Measurements from ENCODE around the gene BOD1L1.

Gene BOD1L1

DNA sequence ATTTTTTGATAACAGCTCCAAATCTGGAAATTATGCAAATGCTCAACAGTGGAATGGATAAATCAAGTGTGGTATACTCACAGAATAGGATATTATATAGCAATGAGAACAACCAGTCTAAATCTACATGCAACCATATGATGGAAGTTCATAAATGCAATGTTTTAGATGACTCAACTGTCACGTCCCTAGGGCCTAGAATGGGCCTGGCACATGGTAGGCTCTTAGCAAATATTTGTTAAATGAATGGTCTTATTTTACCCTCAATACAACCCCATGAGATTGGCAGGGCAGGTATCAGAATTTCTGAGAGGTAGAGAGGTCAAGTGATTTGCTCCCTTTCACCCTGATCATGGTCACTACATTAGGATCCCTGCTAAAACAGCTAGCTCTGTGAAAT is 68.6 kb downstream of the BOD1L1 start:
- no peak for DNase-seq (ENCODE audit: extremely low spot score)
- TF ChIP-seq, protein P1, sequence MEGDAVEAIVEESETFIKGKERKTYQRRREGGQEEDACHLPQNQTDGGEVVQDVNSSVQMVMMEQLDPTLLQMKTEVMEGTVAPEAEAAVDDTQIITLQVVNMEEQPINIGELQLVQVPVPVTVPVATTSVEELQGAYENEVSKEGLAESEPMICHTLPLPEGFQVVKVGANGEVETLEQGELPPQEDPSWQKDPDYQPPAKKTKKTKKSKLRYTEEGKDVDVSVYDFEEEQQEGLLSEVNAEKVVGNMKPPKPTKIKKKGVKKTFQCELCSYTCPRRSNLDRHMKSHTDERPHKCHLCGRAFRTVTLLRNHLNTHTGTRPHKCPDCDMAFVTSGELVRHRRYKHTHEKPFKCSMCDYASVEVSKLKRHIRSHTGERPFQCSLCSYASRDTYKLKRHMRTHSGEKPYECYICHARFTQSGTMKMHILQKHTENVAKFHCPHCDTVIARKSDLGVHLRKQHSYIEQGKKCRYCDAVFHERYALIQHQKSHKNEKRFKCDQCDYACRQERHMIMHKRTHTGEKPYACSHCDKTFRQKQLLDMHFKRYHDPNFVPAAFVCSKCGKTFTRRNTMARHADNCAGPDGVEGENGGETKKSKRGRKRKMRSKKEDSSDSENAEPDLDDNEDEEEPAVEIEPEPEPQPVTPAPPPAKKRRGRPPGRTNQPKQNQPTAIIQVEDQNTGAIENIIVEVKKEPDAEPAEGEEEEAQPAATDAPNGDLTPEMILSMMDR (IDR thresholded peaks at IDR 0.05; ENCODE audit: control extremely low read depth, extremely low read depth, low read depth, missing control alignments): no peak
- ChIA-PET POLR2A (no interaction called here), CTCF (no interaction called here)

DNA sequence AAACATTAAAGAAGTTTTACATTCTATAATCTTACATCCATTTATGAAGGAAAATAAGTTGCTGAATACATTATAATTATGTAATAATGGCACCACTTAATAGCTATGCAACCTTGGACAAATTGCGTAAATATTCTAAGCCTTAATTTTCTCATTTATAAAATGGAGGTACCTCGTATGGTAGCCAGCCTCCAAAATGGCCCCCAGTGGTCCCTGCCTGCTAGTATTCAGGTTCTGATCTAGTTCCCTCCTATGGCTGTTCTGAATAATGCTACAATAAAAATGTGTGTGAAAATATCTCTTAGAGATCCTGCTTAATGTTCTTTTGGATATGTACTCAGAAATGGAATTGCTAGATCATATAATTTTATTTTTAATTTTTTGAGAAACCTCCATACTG is 72.2 kb downstream of the BOD1L1 start:
- CTCF ChIA-PET: no interaction called here
- TF ChIP-seq, protein P1 (IDR thresholded peaks at IDR 0.05; ENCODE audit: control extremely low read depth, extremely low read depth, low read depth, missing control alignments): no peak
- DNase-seq (ENCODE audit: extremely low spot score): no peak
- POLR2A ChIA-PET: no interaction called here

DNA sequence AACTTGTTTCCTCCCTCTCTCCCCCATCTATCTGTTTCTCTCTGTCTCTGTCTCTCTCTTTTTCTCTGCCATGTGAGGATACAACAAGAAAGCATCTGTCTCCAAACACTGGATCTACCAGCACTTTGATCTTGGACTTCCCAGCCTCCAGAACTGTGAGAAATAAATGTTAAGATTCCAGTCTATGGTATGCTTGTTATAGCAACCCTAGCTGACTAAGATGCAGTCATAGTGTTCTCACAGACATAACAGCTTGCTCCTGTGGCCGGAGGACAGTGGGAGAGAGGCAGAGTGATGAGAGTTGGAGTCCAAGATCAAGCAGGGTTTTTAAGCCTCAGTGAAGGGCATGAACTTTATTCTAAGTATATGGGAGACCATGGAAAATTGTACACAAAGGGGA is 74.4 kb downstream of the BOD1L1 start:
- CTCF ChIA-PET: interaction anchor here (1.0 to 2.2 kb wide), 6 partner anchors 9 to 823 kb away, joined by 3 to 7 read pairs (median 4); no protein-coding TSS in a partner anchor
- TF ChIP-seq, protein P1 (IDR thresholded peaks at IDR 0.05; ENCODE audit: control extremely low read depth, extremely low read depth, low read depth, missing control alignments): no peak
- no peak for DNase-seq (ENCODE audit: extremely low spot score)
- POLR2A ChIA-PET: no interaction called here

DNA sequence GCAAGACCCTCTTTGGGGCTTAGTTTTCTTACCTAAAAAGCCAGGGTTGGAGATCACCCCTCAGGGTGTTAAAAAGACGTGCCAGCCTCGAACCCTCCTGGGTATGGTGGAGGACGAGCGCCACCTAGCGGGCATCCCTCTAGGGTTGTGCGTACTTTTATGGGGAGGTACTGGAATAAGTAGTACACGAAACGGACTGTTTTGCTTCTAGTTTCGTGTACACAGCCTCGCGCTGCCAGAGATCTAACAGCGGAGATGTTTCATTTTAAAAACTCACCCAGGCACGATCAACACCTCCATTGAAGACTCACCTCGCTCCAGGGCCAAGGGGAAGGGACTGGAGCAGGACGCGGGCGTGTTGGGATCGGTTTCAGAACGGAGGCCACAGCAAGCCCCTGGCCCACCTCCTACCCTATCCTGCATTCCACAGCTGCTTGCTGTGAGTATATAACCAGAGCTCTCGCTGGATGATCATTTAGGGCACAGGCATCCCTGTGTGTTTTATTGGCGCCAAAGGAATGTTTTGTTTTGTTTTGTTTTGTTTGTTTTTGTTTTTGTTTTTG is 78.5 kb downstream of the BOD1L1 start:
- peak; percentile 86 for DNase-seq (ENCODE audit: extremely low spot score)
- POLR2A ChIA-PET: no interaction called here
- TF ChIP-seq, protein P1 (IDR thresholded peaks at IDR 0.05; ENCODE audit: control extremely low read depth, extremely low read depth, low read depth, missing control alignments): peak; percentile 84
- CTCF ChIA-PET: interaction anchor here (0.6 to 4.0 kb wide), 13 partner anchors 12 to 824 kb away, joined by 3 to 13 read pairs (median 4); no protein-coding TSS in a partner anchor

DNA sequence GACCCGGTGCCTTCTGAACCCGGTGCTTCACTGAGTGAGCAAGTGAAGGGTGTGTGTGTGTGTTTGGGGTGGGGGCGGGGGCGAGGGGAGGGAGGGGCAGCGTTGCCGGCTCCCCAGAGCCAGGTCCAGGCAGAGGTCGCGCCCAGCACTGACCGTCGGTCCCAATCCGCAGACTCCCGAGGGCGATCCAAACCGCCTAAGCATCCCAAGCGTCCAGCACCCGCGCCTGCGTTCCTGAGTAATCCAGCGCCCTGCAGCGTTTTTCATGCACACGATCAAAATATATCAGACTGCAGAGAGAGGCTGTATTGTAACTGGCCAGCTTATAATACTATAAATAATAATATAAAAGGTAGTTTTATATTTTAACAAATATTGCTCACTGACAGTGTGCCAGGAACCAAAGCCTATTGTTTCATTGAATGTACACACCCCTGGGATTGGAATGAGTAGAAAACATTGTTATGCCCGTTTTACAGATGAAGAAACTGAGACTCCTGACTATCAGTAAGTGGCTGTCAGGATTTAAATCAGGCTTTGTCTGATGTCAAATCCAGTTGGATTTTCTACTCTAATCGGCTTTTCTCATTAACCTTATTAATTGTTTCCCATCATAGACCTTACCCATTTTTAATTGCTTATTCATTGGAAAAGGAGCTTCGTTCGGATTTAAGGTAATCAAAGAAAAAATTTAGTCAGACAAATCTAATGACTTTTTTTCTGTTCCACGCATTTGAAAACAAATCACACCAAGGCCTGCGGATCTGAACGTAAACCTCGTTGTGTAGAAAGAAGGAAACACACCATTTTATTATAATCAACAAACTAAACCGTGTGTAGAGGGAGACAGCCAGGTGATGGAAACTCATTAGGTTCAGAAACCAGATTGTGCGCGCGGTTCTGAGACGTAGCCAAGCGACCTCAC is 79.2 kb downstream of the BOD1L1 start:
- POLR2A ChIA-PET: no interaction called here

DNA sequence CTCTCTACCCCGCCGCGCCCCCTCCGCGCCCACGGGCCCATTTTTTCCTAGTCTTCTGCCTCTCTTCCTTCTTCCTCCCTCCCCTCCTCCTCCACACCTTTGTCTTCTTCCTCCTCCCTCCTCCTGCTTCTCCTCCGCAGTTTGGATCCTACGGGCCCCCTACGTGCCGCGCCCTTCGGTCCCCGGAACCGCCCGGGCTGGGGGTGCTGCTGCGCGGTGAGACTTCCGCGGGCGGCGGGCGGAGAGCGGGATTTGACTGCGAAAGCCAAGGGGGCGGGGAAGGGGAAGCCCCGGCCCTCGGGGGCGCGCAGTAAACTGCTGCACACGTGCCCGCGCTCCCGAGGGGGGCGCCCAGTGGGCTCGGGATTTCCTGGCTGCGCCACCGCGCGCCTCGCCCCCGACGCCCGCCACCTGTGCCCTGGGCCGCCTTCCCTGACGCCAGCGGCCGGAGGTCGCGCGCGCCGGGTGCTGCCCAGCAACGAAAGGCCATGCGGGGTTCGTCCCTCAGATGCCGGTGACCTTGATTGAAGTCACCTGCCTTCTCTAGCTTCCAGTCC is 80.0 kb downstream of the BOD1L1 start:
- POLR2A ChIA-PET: no interaction called here
- CTCF ChIA-PET: interaction anchor here (1.0 to 4.0 kb wide), 9 partner anchors 10 to 823 kb away, joined by 3 to 13 read pairs (median 6); no protein-coding TSS in a partner anchor
- TF ChIP-seq, protein P1 (IDR thresholded peaks at IDR 0.05; ENCODE audit: control extremely low read depth, extremely low read depth, low read depth, missing control alignments): no peak
- peak; percentile 57 for DNase-seq (ENCODE audit: extremely low spot score)

More for the DNA sequence above, 79.2 kb downstream of the BOD1L1 start:
- peak; percentile 17 for DNase-seq (ENCODE audit: extremely low spot score)
- TF ChIP-seq, protein P1 (IDR thresholded peaks at IDR 0.05; ENCODE audit: control extremely low read depth, extremely low read depth, low read depth, missing control alignments): no peak
- CTCF ChIA-PET: interaction anchor here (0.7 to 4.0 kb wide), 12 partner anchors 9 to 823 kb away, joined by 3 to 13 read pairs (median 4); no protein-coding TSS in a partner anchor
